NCI-H1105 (cell line): Measurements from ENCODE around the gene TPRN.

Experiments used
- DNase-seq: peaks from one replicate; lab custom pipeline; 2025; lab: John Stamatoyannopoulos, UW

TPRN gene

GRCh38 chr9:137236238-137236935 is 35.8 kb upstream of the TPRN start:
- peak; percentile 64 for DNase-seq

- no peak for DNase-seq
Observed at GRCh38 chr9:137235424-137236237, 35.1 kb upstream of the TPRN start.

- DNase-seq: no peak
Observed at GRCh38 chr9:137234758-137235423, 34.4 kb upstream of the TPRN start.

- no peak for DNase-seq
Observed at GRCh38 chr9:137234055-137234697, 33.6 kb upstream of the TPRN start.

DNA sequence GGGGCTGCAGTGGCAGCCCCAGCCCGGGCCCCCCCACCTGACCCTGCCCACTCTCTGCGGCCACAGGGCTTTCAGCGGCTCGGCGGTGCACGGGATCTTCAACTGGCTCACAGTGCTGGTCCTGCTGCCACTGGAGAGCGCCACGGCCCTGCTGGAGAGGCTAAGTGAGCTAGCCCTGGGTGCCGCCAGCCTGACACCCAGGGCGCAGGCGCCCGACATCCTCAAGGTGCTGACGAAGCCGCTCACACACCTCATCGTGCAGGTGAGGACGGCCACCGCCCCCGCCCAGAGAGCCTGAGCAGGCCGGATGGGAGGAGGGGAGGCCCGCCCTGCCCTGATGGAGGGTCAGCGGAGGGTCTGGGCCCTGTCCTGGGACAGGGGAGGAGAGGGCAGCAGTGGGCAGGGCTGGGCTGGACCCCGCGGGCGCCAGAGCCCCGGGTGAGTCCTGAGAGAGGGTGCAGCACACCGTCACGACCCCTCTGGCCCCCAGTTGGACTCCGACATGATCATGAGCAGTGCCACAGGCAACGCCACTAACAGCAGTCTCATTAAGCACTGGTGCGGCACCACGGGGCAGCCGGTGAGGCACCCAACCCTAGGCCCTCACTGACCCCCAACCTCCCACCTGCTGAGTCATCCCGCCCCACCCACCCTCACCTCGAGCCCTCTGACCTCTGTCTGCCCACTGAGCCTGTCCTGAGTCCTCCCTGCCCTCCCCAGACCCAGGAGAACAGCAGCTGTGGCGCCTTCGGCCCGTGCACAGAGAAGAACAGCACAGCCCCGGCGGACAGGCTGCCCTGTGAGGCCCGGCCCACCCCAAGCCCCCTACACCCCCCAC is 32.8 kb upstream of the TPRN start:
- DNase-seq: no peak

DNA sequence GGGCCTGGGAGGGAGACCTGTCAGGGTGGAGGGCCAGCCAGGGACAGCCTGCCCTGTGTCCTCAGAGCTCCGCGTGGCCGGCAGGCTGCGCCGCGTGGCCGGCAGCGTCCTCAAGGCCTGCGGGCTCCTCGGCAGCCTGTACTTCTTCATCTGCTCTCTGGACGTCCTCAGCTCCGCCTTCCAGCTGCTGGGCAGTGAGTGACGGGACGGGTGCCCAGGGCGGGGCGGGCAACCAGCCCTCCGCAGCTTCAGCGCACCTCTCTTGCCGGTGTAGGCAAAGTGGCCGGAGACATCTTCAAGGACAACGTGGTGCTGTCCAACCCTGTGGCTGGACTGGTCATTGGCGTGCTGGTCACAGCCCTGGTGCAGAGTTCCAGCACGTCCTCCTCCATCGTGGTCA is 32.0 kb upstream of the TPRN start:
- DNase-seq: no peak

DNA sequence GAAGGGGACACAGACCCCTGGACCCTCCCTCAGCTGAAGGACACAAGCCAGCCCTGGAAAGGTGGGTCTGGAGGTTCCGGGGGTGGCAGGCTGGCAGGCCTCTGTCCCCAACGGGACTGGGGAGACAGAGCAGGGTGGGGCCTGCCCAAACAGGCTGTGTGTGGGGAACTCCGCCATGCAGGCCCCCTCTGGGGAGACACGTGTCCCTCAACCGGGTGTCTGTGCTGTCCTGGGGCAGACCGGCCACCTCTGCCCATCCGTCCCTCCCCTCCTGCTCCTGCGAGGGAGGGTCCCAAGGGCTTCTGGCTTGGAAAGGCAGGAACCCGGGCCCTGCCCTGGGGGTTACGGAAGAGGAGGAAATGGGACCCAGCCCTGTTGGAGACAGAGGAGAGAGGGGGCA is 31.6 kb upstream of the TPRN start:
- no peak for DNase-seq

DNA sequence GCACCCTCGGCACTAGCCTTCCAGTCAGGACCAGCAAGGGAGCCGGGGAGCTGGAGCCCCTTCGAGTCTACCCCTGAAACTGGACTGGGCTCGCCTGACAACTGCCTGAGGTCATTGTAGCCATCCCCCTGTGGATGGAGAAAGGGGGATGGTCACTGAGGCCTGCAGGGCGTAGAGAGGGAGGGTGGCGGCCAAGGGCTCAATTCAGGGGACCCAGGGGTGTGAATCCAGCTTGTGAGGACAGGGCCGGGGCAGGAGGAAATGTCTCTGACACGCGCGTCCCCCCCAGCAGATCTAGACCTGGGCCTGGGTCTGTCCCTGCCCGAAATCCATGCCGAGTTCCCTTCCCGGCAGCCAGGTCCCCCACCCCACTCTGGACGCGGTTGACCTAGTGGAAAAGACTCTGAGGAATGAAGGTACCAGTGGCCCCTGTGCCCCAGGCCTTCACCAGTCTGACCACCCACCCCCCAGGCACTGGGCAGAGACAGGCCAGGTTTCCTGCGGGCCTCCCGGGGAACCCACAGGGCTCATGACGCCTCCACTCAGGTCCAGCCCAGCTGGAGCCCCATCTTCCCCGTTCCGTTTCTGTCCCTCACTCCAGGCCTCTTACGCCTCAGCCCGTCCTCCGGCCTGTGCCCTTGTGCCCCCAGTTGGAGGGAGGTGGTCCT is 31.0 kb upstream of the TPRN start:
- no peak for DNase-seq

GRCh38 chr9:137230705-137231371 is 30.3 kb upstream of the TPRN start, which contains the start of gene SLC34A3:
SLC34A3 (plus strand) TSS chr9:137230901; CDS start chr9:137231703, 802 bp downstream.
- DNase-seq: no peak

DNA sequence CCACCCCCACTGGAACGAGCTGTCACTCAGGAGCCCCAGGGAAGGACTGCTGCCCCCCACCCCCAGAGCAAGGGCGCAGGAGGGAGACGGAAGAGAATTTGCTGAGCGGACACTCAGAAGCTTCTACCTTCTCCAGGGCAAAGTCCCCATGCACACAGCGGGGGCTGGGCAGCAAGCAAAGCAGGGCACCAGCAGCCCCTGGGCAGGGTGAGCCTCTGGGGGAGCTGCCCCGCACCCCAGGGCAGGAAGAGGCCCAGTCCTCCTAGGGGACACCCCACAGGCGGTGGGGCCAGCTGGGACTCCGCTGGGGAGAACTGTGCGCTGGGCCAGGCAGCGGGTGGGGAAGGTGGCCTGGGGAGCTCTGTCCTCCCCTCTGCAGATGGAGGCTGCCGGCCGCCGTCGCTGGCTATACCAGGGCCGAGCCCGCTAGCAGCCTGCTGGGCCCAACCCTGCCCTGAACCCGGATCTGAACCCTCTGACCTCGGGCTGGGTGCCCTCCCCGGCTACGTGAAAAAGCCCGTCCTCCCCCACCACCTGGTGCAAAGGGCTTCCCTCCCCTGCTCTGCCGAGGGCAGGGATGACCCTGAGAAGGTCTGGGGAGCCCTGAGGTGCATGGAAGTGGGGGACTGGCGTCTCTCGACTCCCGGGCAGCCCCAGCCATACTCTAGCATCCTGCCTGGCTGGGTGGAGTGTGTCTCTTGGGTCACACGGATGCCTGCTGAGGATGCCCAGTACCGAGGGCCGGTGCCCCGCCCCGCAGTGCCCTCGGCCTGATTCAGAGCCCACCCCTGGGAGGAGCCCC is 29.6 kb upstream of the TPRN start:
- no peak for DNase-seq

DNA sequence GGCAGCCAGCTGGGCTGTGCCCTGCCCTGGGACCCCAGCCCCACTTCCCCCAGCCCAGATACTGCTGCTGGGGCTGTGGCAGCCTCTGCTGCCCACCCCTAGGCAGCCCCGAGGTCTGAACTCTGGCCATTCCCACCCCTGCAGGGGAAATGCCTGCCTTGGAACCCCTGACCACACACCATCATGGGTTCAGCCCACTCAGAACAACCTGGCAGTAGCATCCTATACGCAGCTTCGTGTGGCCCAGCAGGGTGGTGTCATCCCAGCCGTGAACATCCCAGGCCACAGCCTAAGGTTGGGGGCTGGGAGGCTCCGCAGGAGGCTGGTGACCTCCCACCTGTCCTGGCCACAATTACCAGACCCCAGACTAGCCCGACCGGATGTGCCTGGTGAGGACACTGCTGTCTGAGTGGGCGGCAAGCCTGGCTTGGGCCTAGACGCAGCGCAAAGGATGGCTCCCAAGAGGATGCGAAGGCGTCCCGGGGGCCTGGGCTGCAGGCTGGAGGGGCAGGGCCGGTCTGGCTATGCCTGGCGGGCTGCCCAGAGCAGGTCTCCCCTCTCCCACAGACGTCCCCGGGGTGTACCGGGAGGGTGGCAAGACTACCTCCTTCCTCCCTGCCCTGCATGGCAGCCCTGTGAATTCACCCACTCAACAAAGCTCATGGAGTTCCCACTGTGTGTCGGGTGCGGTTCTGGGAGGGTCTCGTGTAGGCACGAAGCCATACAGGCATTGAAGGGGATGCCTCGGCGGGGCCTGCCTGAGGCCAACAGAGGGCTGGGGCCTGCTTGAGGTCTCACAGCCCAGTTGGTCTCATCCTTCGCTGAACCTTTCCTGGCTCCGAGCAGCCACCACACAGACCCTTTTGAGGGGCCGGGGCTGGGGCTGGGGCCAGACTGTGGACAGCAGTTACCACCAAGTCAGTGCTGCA is 28.7 kb upstream of the TPRN start:
- no peak for DNase-seq

- no peak for DNase-seq
Observed at GRCh38 chr9:137228506-137228967, 28.0 kb upstream of the TPRN start.

DNA sequence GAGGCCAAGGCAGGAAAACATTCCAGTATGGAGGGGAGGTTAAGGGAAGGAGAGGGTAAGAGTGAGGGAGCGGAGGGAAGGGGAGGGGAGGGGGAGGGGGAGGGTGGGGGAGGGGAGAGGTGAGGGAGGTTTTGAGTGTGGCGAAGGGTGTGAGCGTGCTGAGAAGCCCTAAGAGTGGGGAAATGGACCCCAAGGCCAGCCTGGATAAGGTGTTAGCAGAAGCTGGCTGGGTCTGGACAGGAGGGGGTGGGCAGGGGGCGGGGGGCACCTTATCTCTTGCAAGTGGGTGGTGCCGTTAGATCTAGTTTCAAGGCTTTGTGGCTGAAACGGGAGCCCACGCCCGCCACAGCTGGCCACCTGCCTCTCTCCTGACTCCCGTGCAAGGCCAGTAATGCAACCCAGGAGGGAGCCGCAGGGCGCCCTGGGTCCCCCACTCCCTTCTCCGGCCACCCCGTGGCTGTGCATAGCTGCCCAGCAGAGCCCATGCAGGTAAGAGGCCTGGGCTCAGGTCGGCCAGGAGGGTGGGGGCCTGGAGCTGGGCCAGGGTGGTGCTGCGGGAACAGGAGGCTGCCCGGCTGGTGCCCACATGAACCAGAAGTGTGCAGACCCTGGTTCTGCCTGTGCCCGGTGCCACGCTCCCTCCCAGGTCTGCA is 27.4 kb upstream of the TPRN start:
- no peak for DNase-seq

DNA sequence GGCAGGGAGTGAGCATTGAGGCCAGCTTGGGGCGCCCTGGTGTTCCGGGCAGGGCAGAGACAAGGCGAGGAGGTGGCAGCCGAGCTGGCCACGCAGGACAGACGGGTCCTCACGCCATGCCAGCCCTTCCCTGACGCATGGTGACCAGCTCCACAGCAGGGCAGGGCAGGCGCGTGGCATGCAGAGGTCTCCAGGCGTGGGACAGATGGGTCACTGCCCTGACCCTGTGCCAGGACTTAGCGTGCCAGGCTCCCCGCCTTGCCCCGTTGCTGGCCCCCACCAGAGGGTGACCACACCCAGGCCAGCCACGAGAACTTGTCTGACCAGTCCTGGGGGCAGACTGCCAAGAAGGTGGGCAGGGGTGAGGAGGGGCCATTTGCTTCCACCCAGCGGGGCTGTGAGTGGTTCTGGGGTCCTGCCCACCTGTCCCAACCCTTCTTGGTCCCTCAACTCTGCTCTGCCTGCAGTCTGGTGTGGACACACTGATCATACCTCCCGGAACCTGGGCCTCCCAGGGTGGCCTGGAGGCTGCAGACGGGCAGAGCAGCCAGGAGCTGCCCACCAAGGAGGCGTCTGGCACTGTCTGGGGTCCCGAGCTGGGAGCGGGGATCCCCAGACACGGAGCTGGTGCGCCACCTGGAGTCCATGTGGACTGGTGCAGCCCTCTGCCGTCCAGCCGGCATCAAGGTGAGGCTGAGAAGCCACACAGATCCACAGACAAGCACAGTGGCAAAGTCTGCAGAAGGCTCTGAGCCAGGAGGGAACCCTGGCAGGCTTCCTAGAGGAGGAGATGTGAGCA is 26.7 kb upstream of the TPRN start, which contains the start of gene RNF224:
RNF224 (plus strand) TSS at position 449 of the 799 bp plus-strand sequence. CDS start 834 bp downstream, outside the sequence.
- DNase-seq: peak; percentile 47

- no peak for DNase-seq
Observed at GRCh38 chr9:137226338-137227053, 26.0 kb upstream of the TPRN start.
